H1 (cell line): Measurements from ENCODE around the gene MGRN1. TPM values are rescaled to one million over a fixed set of nuclear protein-coding genes. Genes with fewer than 3 reads are reported as not detected.
A peak's percentile ranks its signal among the peaks of the same experiment; 100 is the strongest.

Experiments used
- EGR1 ChIP-seq: IDR thresholded peaks from 2 replicates; pipeline ENCODE4 v1.6.1; 2011; ENCODE audit warnings: low read depth, low read length, borderline replicate concordance
- GABPA ChIP-seq: IDR thresholded peaks from 2 replicates; pipeline ENCODE4 v1.6.1; 2011; ENCODE audit warnings: mild to moderate bottlenecking, low read length, moderate library complexity, borderline replicate concordance; ENCODE audit not compliant: insufficient read depth
- HDAC6 ChIP-seq: IDR thresholded peaks from one replicate; pipeline ENCODE4 v1.7.1; 2012; ENCODE audit warnings: low read depth, mild to moderate bottlenecking, inconsistent platforms, low read length, moderate library complexity
- KDM4A ChIP-seq: IDR thresholded peaks from one replicate; pipeline ENCODE4 v1.7.1; 2012; ENCODE audit warnings: low read depth, mild to moderate bottlenecking, moderate library complexity, low read length, inconsistent platforms; ENCODE audit not compliant: severe bottlenecking
- POLR2A ChIP-seq, 2 experiments: IDR thresholded peaks; 1 replicate in 1 of 2; 2 replicates in 1 of 2; pipeline ENCODE4 v1.6.1; 2011; ENCODE audit warnings: low read depth in 2 of 2, low read length in 2 of 2, mild to moderate bottlenecking in 2 of 2; ENCODE audit errors: control extremely low read depth in 1 of 2
- POLR2AphosphoS5 ChIP-seq: IDR thresholded peaks from 2 replicates; pipeline ENCODE4 v1.6.1; 2011; ENCODE audit warnings: low read depth, low read length
- RAD21 ChIP-seq, 2 experiments: IDR thresholded peaks in 1 of 2; conservative IDR thresholded peaks in 1 of 2; 2 replicates each; pipeline ENCODE4 v1.6.1; 2011; ENCODE audit warnings: low read depth in 2 of 2, low read length in 2 of 2, improper control_type of control experiment in 1 of 2, inconsistent platforms in 1 of 2, mild to moderate bottlenecking in 1 of 2, moderate library complexity in 1 of 2
- RNF2 ChIP-seq: fragments of 200-900, 300-1000 bp; sonication (generic); IDR thresholded peaks from 2 replicates; pipeline ENCODE4 v1.7.1; 2016; ENCODE audit warnings: borderline replicate concordance, low read depth, mild to moderate bottlenecking, antibody characterized with exemption, low read length; ENCODE audit not compliant: poor library complexity, severe bottlenecking; ENCODE audit errors: missing control alignments
- SP1 ChIP-seq: IDR thresholded peaks from 2 replicates; pipeline ENCODE4 v1.6.1; 2011; ENCODE audit warnings: low read depth, low read length
- SP4 ChIP-seq: IDR thresholded peaks from 2 replicates; pipeline ENCODE4 v1.6.1; 2012; ENCODE audit warnings: low read length, inconsistent platforms
- YY1 ChIP-seq: IDR thresholded peaks from 2 replicates; pipeline ENCODE4 v1.6.1; 2011; ENCODE audit warnings: low read depth, mild to moderate bottlenecking, low read length
- polyA plus RNA-seq, 7 experiments: library from polyadenylated mRNA; depleted of rRNA in 3 of 7; stranded (reverse) in 5 of 7; unstranded in 2 of 7; fragments of >200 nt in 5 of 7; fragments of 200-250 nt in 2 of 7; gene quantifications; 1 replicate in 5 of 7; 2 replicates in 1 of 7; 4 replicates in 1 of 7; pipeline versions ENCODE4 v1.2.1 to v1.2.3, GENCODE V29; 2011 to 2013; ENCODE audit warnings: missing spikeins in 2 of 7, mixed read lengths in 2 of 7
- total RNA-seq: library from RNA; stranded (reverse); fragmentation: NEBNext Ultra II Directional; extraction: Animal tissue kit (Norgen Biotek cat#: 25700); gene quantifications from 2 replicates; pipeline ENCODE4 v1.2.1, GENCODE V29; 2021
- TF ChIP-seq, protein P1 (sequence below): IDR thresholded peaks from 2 replicates; pipeline ENCODE4 v1.6.1; 2012; ENCODE audit warnings: low read length, inconsistent platforms
- TF ChIP-seq, protein P2 (sequence below), 3 experiments: IDR thresholded peaks; 1 replicate in 2 of 3; 2 replicates in 1 of 3; pipeline versions ENCODE4 v1.5.1 to v1.6.1; 2011; ENCODE audit warnings: low read length in 3 of 3, mild to moderate bottlenecking in 3 of 3, inconsistent platforms in 2 of 3, low read depth in 1 of 3, moderate library complexity in 1 of 3; ENCODE audit not compliant: insufficient read depth in 1 of 3; ENCODE audit errors: control extremely low read depth in 1 of 3

Gene MGRN1
- total and polyA plus RNA-seq, 2 of the 8 experiments (the other 6 are each of a cell fraction or from before 2014, with no cell fraction given) = 15.0 to 82.3 TPM

DNA sequence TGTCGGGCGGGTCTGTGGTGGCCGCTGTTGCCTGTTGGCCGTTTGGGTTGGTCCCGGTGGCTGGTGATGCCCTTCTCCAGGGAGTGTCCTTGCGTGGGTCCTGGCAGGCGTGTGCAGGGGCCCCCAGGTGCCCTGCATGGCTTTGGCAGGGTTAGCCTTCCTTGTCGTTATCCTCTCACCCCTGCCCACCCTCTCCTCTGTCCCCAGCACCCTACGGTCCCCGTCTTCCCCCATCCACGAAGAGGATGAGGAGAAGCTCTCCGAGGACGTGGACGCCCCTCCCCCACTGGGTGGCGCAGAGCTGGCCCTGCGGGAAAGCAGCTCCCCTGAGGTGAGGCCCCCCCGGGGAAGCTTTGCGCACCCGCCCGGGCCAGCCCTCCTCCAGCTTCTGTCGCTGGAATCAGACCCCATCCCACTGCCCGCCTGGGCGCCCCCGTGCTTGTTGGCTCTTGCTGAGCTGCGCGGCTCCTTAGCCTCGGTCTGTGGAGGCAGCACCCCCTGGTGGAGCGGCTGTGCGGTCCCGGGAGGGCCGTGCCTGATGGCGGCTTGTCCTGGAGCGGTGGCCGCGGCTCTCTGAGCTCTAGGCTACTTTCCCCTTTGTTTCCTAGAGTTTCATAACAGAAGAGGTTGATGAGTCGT is 58.1 kb downstream of the MGRN1 start (continued):
- TF ChIP-seq KDM4A = no peak
- TF ChIP-seq YY1 = peak; percentile 69; the same call in 1 of the 2 replicates
- TF ChIP-seq SP4 = no peak
- TF ChIP-seq, protein P1, sequence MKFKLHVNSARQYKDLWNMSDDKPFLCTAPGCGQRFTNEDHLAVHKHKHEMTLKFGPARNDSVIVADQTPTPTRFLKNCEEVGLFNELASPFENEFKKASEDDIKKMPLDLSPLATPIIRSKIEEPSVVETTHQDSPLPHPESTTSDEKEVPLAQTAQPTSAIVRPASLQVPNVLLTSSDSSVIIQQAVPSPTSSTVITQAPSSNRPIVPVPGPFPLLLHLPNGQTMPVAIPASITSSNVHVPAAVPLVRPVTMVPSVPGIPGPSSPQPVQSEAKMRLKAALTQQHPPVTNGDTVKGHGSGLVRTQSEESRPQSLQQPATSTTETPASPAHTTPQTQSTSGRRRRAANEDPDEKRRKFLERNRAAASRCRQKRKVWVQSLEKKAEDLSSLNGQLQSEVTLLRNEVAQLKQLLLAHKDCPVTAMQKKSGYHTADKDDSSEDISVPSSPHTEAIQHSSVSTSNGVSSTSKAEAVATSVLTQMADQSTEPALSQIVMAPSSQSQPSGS = no peak
- TF ChIP-seq RNF2 = no peak
- no peak for TF ChIP-seq EGR1
- TF ChIP-seq GABPA = 0 out of 2 replicates have a peak, but pooled peaks have one; percentile 62
- TF ChIP-seq POLR2A (IDR thresholded peaks at IDR 0.05; ENCODE audit: control extremely low read depth in 1 of 2, low read depth in 2 of 2, low read length in 2 of 2) = no peak
- peak; percentile 60 to 78 for TF ChIP-seq RAD21 (IDR thresholded peaks at IDR 0.05 in 1 of 2, conservative IDR thresholded peaks at IDR 0.05 in 1 of 2; ENCODE audit: low read depth in 2 of 2, low read length in 2 of 2)
- TF ChIP-seq SP1 = no peak
- TF ChIP-seq, protein P2, sequence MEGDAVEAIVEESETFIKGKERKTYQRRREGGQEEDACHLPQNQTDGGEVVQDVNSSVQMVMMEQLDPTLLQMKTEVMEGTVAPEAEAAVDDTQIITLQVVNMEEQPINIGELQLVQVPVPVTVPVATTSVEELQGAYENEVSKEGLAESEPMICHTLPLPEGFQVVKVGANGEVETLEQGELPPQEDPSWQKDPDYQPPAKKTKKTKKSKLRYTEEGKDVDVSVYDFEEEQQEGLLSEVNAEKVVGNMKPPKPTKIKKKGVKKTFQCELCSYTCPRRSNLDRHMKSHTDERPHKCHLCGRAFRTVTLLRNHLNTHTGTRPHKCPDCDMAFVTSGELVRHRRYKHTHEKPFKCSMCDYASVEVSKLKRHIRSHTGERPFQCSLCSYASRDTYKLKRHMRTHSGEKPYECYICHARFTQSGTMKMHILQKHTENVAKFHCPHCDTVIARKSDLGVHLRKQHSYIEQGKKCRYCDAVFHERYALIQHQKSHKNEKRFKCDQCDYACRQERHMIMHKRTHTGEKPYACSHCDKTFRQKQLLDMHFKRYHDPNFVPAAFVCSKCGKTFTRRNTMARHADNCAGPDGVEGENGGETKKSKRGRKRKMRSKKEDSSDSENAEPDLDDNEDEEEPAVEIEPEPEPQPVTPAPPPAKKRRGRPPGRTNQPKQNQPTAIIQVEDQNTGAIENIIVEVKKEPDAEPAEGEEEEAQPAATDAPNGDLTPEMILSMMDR (IDR thresholded peaks at IDR 0.05; ENCODE audit: control extremely low read depth in 1 of 3, insufficient read depth in 1 of 3, low read depth in 1 of 3, low read length in 3 of 3) = peak; percentile 78 to 91 (median 81)
- TF ChIP-seq POLR2AphosphoS5 = no peak
- no peak for TF ChIP-seq HDAC6
